Loucy (cell line): ENCODE results near the gene RHBDD2.
"Not testable (repeated sequence)": the region's sequence is repeated elsewhere in the genome, so short reads cannot be mapped to it uniquely, and the experiment has no call there.

Source experiments
- H2AFZ ChIP-seq: fragments of 200-600 bp; sonication (generic); 2 replicates; pipeline ENCODE4 v1.6.0; 2016; ENCODE audit warnings: antibody characterized with exemption, mild to moderate bottlenecking, low read length, moderate library complexity
- H3F3A ChIP-seq: fragments of 200-600 bp; 2 replicates; pipeline ENCODE4 v1.6.0; 2016; ENCODE audit warnings: antibody characterized with exemption, low read depth, mild to moderate bottlenecking
- H3K27me3 ChIP-seq: fragments of 200-600 bp; sonication (generic); 2 replicates; pipeline ENCODE4 v1.6.1; 2014; ENCODE audit warnings: low read length, mild to moderate bottlenecking; ENCODE audit not compliant: insufficient read depth, poor library complexity, severe bottlenecking
- H3K36me3 ChIP-seq: fragments of 200-600 bp; sonication (generic); 2 replicates; pipeline ENCODE4 v1.6.1; 2016; ENCODE audit warnings: low read length; ENCODE audit not compliant: insufficient read depth
- H3K4me1 ChIP-seq: fragments of 200-600 bp; sonication (generic); 2 replicates; pipeline ENCODE4 v1.5.1; 2014; ENCODE audit warnings: low read length, mild to moderate bottlenecking; ENCODE audit not compliant: insufficient read depth, poor library complexity, severe bottlenecking
- H3K4me2 ChIP-seq: fragments of 200-600 bp; sonication (generic); 2 replicates; pipeline ENCODE4 v1.6.0; 2014; ENCODE audit warnings: antibody characterized with exemption, low read length, low read depth, mild to moderate bottlenecking; ENCODE audit not compliant: poor library complexity, severe bottlenecking
- H3K4me3 ChIP-seq: fragments of 200-600 bp; sonication (generic); 2 replicates; pipeline ENCODE4 v1.5.1; 2014; ENCODE audit warnings: low read length, mild to moderate bottlenecking, mixed read lengths; ENCODE audit not compliant: poor library complexity, severe bottlenecking
- H3K79me2 ChIP-seq: fragments of 200-600 bp; sonication (generic); 2 replicates; pipeline ENCODE4 v1.6.1; 2014; ENCODE audit warnings: low read length; ENCODE audit not compliant: insufficient read depth
- H3K9ac ChIP-seq: fragments of 200-600 bp; sonication (generic); 2 replicates; pipeline ENCODE4 v1.6.0; 2014; ENCODE audit warnings: mild to moderate bottlenecking, low read depth, low read length, moderate library complexity; ENCODE audit not compliant: poor library complexity, severe bottlenecking
- H3K9me2 ChIP-seq: fragments of 200-600 bp; sonication (generic); replicated peaks from 2 replicates; pipeline ENCODE4 v1.6.1; 2016; ENCODE audit warnings: low read depth, low read length, mixed read lengths
- H3K9me3 ChIP-seq: fragments of 200-600 bp; sonication (generic); 2 replicates; pipeline ENCODE4 v1.6.1; 2014; ENCODE audit warnings: mild to moderate bottlenecking, antibody characterized with exemption, low read length, low read depth; ENCODE audit not compliant: insufficient read depth
- H4K20me1 ChIP-seq: fragments of 200-600 bp; sonication (generic); 2 replicates; pipeline ENCODE4 v1.6.0; 2014; ENCODE audit warnings: antibody characterized with exemption, low read length, mild to moderate bottlenecking; ENCODE audit not compliant: insufficient read depth, poor library complexity, severe bottlenecking
- CTCF ChIP-seq: fragments of 200-600 bp; sonication (generic); conservative IDR thresholded peaks from 2 replicates; pipeline ENCODE4 v1.5.1; 2014; ENCODE audit warnings: mild to moderate bottlenecking, antibody characterized with exemption, low read length
- EZH2phosphoT487 ChIP-seq: fragments of 200-600 bp; IDR thresholded peaks from 2 replicates; pipeline ENCODE4 v1.6.1; 2018; ENCODE audit warnings: antibody characterized with exemption, mild to moderate bottlenecking, moderate library complexity, borderline replicate concordance

RHBDD2 gene

GRCh38 chr7:75842836-75843446, 35.9 kb upstream of the RHBDD2 start:
- no peaks in the 10 kb centered on the region for H3F3A ChIP-seq
- TF ChIP-seq EZH2phosphoT487 (no peak), CTCF (no peak)
- no peaks in the 10 kb centered on the region for H3K79me2 ChIP-seq
- H3K9me3 ChIP-seq, result no peaks in the 10 kb centered on the region
- H3K4me2 ChIP-seq, result no peak overlapping the region
- no peaks in the 10 kb centered on the region for H3K4me1 ChIP-seq
- H2AFZ ChIP-seq, result no peak overlapping the region
- H4K20me1 ChIP-seq, result no peaks in the 10 kb centered on the region
- H3K9me2 ChIP-seq, result no peaks in the 10 kb centered on the region
- no peaks in the 10 kb centered on the region for H3K27me3 ChIP-seq
- no peaks in the 10 kb centered on the region for H3K36me3 ChIP-seq
- no peak overlapping the region for H3K9ac ChIP-seq
- no peak overlapping the region for H3K4me3 ChIP-seq

- H3K4me2 ChIP-seq, result no peak overlapping the region
- TF ChIP-seq CTCF (no peak), EZH2phosphoT487 (no peak)
- no peak overlapping the region for H3K4me3 ChIP-seq
- H3K9me2 ChIP-seq, result no peaks in the 10 kb centered on the region
- no peaks in the 10 kb centered on the region for H4K20me1 ChIP-seq
- no peaks in the 10 kb centered on the region for H3K9me3 ChIP-seq
- no peaks in the 10 kb centered on the region for H3K79me2 ChIP-seq
- H3K27me3 ChIP-seq, result no peaks in the 10 kb centered on the region
- no peak overlapping the region for H2AFZ ChIP-seq
- H3K36me3 ChIP-seq, result no peaks in the 10 kb centered on the region
- H3K4me1 ChIP-seq, result no peaks in the 10 kb centered on the region
- no peak overlapping the region for H3K9ac ChIP-seq
- no peaks in the 10 kb centered on the region for H3F3A ChIP-seq
Observed at GRCh38 chr7:75843613-75844116, 35.2 kb upstream of the RHBDD2 start.

- no peaks in the 10 kb centered on the region for H3K4me1 ChIP-seq
Observed at GRCh38 chr7:75844158-75844557, 34.7 kb upstream of the RHBDD2 start.

GRCh38 chr7:75845132-75845531, 33.7 kb upstream of the RHBDD2 start:
- not testable (repeated sequence) for H3F3A ChIP-seq, H2AFZ ChIP-seq, H3K36me3 ChIP-seq, H3K9ac ChIP-seq, H3K4me1 ChIP-seq, H3K27me3 ChIP-seq, H3K4me2 ChIP-seq, H3K79me2 ChIP-seq, H4K20me1 ChIP-seq, H3K9me3 ChIP-seq, H3K9me2 ChIP-seq, H3K4me3 ChIP-seq

More at GRCh38 chr7:75844158-75844557, 34.7 kb upstream of the RHBDD2 start:
- no peak overlapping the region for H3K4me3 ChIP-seq
- H3K27me3 ChIP-seq, result no peaks in the 10 kb centered on the region
- no peaks in the 10 kb centered on the region for H3F3A ChIP-seq
- no peaks in the 10 kb centered on the region for H4K20me1 ChIP-seq
- H3K4me2 ChIP-seq, result no peak overlapping the region
- H3K9ac ChIP-seq, result no peak overlapping the region
- no peaks in the 10 kb centered on the region for H3K9me2 ChIP-seq
- H3K9me3 ChIP-seq, result no peaks in the 10 kb centered on the region
- no peak for TF ChIP-seq EZH2phosphoT487
- TF ChIP-seq CTCF, result no peak
- H3K36me3 ChIP-seq, result no peaks in the 10 kb centered on the region
- H3K79me2 ChIP-seq, result no peaks in the 10 kb centered on the region
- no peak overlapping the region for H2AFZ ChIP-seq
